GM04503 (cell line): ENCODE measurements around the gene TMEM72.
A peak's percentile ranks its signal among the peaks of the same experiment; 100 is the strongest.
"Not testable (repeated sequence)": the region's sequence is repeated elsewhere in the genome, so short reads cannot be mapped to it uniquely, and the experiment has no call there.

Experiments used
- DNase-seq: peaks from one replicate; pipeline ENCODE4 v3.0.0-alpha.2; 2012; ENCODE audit warnings: low read depth

The TMEM72 gene

GRCh38 chr10:44911081-44911540, at the start of gene TMEM72:
TSS of gene TMEM72 (plus strand) at chr10:44911337. CDS start at chr10:44911513, 176 bp downstream.
- DNase-seq = no peak

- no peak for DNase-seq
These were observed 49.0 kb upstream of the TMEM72 start for GRCh38 chr10:44862006-44862751.

- DNase-seq = no peak
These were observed 48.2 kb upstream of the TMEM72 start for GRCh38 chr10:44862924-44863323.

- DNase-seq = no peak
These were observed 47.6 kb upstream of the TMEM72 start for GRCh38 chr10:44863344-44864047.

- DNase-seq = no peak
These were observed 47.1 kb upstream of the TMEM72 start for GRCh38 chr10:44864051-44864450.

GRCh38 chr10:44864637-44865288, 46.4 kb upstream of the TMEM72 start:
- peak; percentile 48 for DNase-seq

- DNase-seq = no peak
These were observed 45.9 kb upstream of the TMEM72 start for GRCh38 chr10:44865289-44865671.

GRCh38 chr10:44866367-44866766, 44.8 kb upstream of the TMEM72 start:
- not testable (repeated sequence) for DNase-seq

GRCh38 chr10:44870031-44870430, 41.1 kb upstream of the TMEM72 start:
- no peak for DNase-seq

- DNase-seq = no peak
These were observed 38.0 kb upstream of the TMEM72 start for GRCh38 chr10:44873160-44873559.

- no peak for DNase-seq
These were observed 37.0 kb upstream of the TMEM72 start for GRCh38 chr10:44874166-44874565.

GRCh38 chr10:44878706-44879530, 32.2 kb upstream of the TMEM72 start:
- peak; percentile 23 for DNase-seq

GRCh38 chr10:44879531-44879899, 31.6 kb upstream of the TMEM72 start:
- DNase-seq = no peak

GRCh38 chr10:44880090-44880715, 30.9 kb upstream of the TMEM72 start:
- DNase-seq = no peak

- DNase-seq = no peak
These were observed 29.5 kb upstream of the TMEM72 start for GRCh38 chr10:44881649-44882048.

GRCh38 chr10:44882166-44882720, 28.9 kb upstream of the TMEM72 start:
- no peak for DNase-seq

GRCh38 chr10:44883593-44884331, 27.4 kb upstream of the TMEM72 start:
- no peak for DNase-seq

GRCh38 chr10:44885710-44886109, 25.4 kb upstream of the TMEM72 start:
- DNase-seq = no peak

- no peak for DNase-seq
These were observed 24.2 kb upstream of the TMEM72 start for GRCh38 chr10:44886966-44887365.

GRCh38 chr10:44888886-44889285, 22.3 kb upstream of the TMEM72 start:
- no peak for DNase-seq

- DNase-seq = no peak
These were observed 21.3 kb upstream of the TMEM72 start for GRCh38 chr10:44889834-44890233.
